H9 (cell line): Measurements from ENCODE around the gene PKNOX2. TPM values are rescaled to one million over a fixed set of nuclear protein-coding genes. Genes with fewer than 3 reads are reported as not detected.

ENCODE experiments used
- DNase-seq: peaks from one replicate; pipeline ENCODE4 v3.0.0-alpha.2; 2017
- H2AFZ ChIP-seq: one replicate; pipeline ENCODE4 v1.6.1; 2013; ENCODE audit warnings: mild to moderate bottlenecking, low read length, control low read depth, moderate library complexity
- H2AK5ac ChIP-seq: 2 replicates; pipeline ENCODE4 v1.6.1; 2013; ENCODE audit warnings: low read length, control low read depth, mixed read lengths; ENCODE audit not compliant: insufficient read length
- H2BK120ac ChIP-seq: one replicate; pipeline ENCODE4 v1.6.1; 2013; ENCODE audit warnings: low read depth, mild to moderate bottlenecking, low read length, control low read depth, inconsistent platforms; ENCODE audit not compliant: poor library complexity, severe bottlenecking
- H2BK12ac ChIP-seq: 2 replicates; pipeline ENCODE4 v1.6.1; 2013; ENCODE audit warnings: low read length, control low read depth, mixed read lengths, low read depth; ENCODE audit not compliant: insufficient read length
- H2BK15ac ChIP-seq: 2 replicates; pipeline ENCODE4 v1.6.1; 2013; ENCODE audit warnings: low read depth, low read length, control low read depth
- H2BK20ac ChIP-seq: one replicate; pipeline ENCODE4 v1.6.1; 2013; ENCODE audit warnings: low read depth, mild to moderate bottlenecking, low read length, control low read depth, inconsistent platforms; ENCODE audit not compliant: poor library complexity, severe bottlenecking
- H2BK5ac ChIP-seq: 2 replicates; pipeline ENCODE4 v1.6.1; 2013; ENCODE audit warnings: low read length, control low read depth, mixed read lengths; ENCODE audit not compliant: insufficient read length
- H3K14ac ChIP-seq: 2 replicates; pipeline ENCODE4 v1.6.1; 2013; ENCODE audit warnings: low read length, control low read depth; ENCODE audit not compliant: insufficient read depth
- H3K18ac ChIP-seq: 2 replicates; pipeline ENCODE4 v1.6.1; 2013; ENCODE audit warnings: low read depth, mild to moderate bottlenecking, mixed read lengths, low read length, control low read depth; ENCODE audit not compliant: insufficient read length
- H3K23ac ChIP-seq: 2 replicates; pipeline ENCODE4 v1.6.1; 2013; ENCODE audit warnings: low read length, control low read depth, mixed read lengths, low read depth; ENCODE audit not compliant: insufficient read length
- H3K23me2 ChIP-seq: 2 replicates; pipeline ENCODE4 v1.6.1; 2013; ENCODE audit warnings: low read depth, mild to moderate bottlenecking, mixed read lengths, low read length, control low read depth; ENCODE audit not compliant: insufficient read length, poor library complexity, severe bottlenecking
- H3K27ac ChIP-seq: 2 replicates; pipeline ENCODE4 v1.5.1; 2013; ENCODE audit warnings: low read length, control low read depth, mixed read lengths, low read depth; ENCODE audit not compliant: insufficient read length
- H3K27me3 ChIP-seq: 2 replicates; pipeline ENCODE4 v1.6.1; 2013; ENCODE audit warnings: low read length, control low read depth, inconsistent platforms; ENCODE audit not compliant: insufficient read depth
- H3K4ac ChIP-seq: 2 replicates; pipeline ENCODE4 v1.6.1; 2013; ENCODE audit warnings: low read depth, mild to moderate bottlenecking, control low read depth, inconsistent platforms, low read length, moderate library complexity
- H3K4me1 ChIP-seq: 2 replicates; pipeline ENCODE4 v1.6.1; 2013; ENCODE audit warnings: low read length, control low read depth, inconsistent platforms; ENCODE audit not compliant: insufficient read depth
- H3K4me2 ChIP-seq: 2 replicates; pipeline ENCODE4 v1.6.1; 2013; ENCODE audit warnings: low read length, control low read depth, mixed read lengths; ENCODE audit not compliant: insufficient read length, insufficient read depth
- H3K56ac ChIP-seq: 2 replicates; pipeline ENCODE4 v1.6.1; 2013; ENCODE audit warnings: low read depth, mild to moderate bottlenecking, mixed read lengths, low read length, control low read depth; ENCODE audit not compliant: insufficient read length
- H3K79me1 ChIP-seq: 2 replicates; pipeline ENCODE4 v1.6.1; 2013; ENCODE audit warnings: low read depth, mild to moderate bottlenecking, moderate library complexity, low read length, control low read depth, inconsistent platforms; ENCODE audit not compliant: insufficient read depth, poor library complexity, severe bottlenecking
- H3K79me2 ChIP-seq: 2 replicates; pipeline ENCODE4 v1.6.1; 2013; ENCODE audit warnings: low read length, control low read depth, inconsistent platforms; ENCODE audit not compliant: insufficient read depth
- H3K9ac ChIP-seq: 2 replicates; pipeline ENCODE4 v1.6.1; 2013; ENCODE audit warnings: low read length, control low read depth, mixed read lengths; ENCODE audit not compliant: insufficient read length; ENCODE audit errors: extremely low read depth
- H3K9me3 ChIP-seq: one replicate; pipeline ENCODE4 v1.6.1; 2013; ENCODE audit warnings: low read depth, low read length, inconsistent platforms; ENCODE audit not compliant: control insufficient read depth
- H3T11ph ChIP-seq: one replicate; pipeline ENCODE4 v1.6.1; 2013; ENCODE audit warnings: mild to moderate bottlenecking, low read length, control low read depth, inconsistent platforms
- H4K20me1 ChIP-seq: one replicate; pipeline ENCODE4 v1.6.1; 2013; ENCODE audit not compliant: control insufficient read depth, insufficient read length, insufficient read depth
- H4K5ac ChIP-seq: 2 replicates; pipeline ENCODE4 v1.6.1; 2013; ENCODE audit warnings: low read depth, mild to moderate bottlenecking, mixed read lengths, low read length, control low read depth; ENCODE audit not compliant: insufficient read length
- H4K8ac ChIP-seq: replicated peaks from 2 replicates; pipeline ENCODE4 v1.6.1; 2013; ENCODE audit warnings: low read length, control low read depth, mixed read lengths, low read depth; ENCODE audit not compliant: insufficient read length
- H4K91ac ChIP-seq: 2 replicates; pipeline ENCODE4 v1.6.1; 2013; ENCODE audit warnings: low read depth, mild to moderate bottlenecking, moderate library complexity, mixed read lengths, low read length, control low read depth; ENCODE audit not compliant: insufficient read length
- H3K27ac Mint-ChIP-seq, 3 experiments: 2 replicates in 2 of 3; 3 replicates in 1 of 3; pipeline ENCODE4 v1.8.0; 2020 to 2021; ENCODE audit warnings: mixed read lengths in 3 of 3, mild to moderate bottlenecking in 1 of 3, moderate library complexity in 1 of 3
- H3K27me3 Mint-ChIP-seq: 2 replicates; pipeline ENCODE4 v1.8.0; 2021; ENCODE audit warnings: low read depth, mild to moderate bottlenecking, moderate library complexity, mixed read lengths
- H3K36me3 Mint-ChIP-seq, 3 experiments: 2 replicates in 2 of 3; 3 replicates in 1 of 3; pipeline ENCODE4 v1.8.0; 2020 to 2021; ENCODE audit warnings: low read depth in 3 of 3, mixed read lengths in 3 of 3; ENCODE audit not compliant: insufficient read depth in 1 of 3
- H3K4me1 Mint-ChIP-seq, 2 experiments: 2 replicates each; pipeline ENCODE4 v1.8.0; 2020; ENCODE audit warnings: mixed read lengths in 2 of 2
- H3K4me3 Mint-ChIP-seq, 2 experiments: 2 replicates in 1 of 2; 3 replicates in 1 of 2; pipeline ENCODE4 v1.8.0; 2020 to 2021; ENCODE audit warnings: mild to moderate bottlenecking in 2 of 2, mixed read lengths in 2 of 2, moderate library complexity in 1 of 2
- H3K9me3 Mint-ChIP-seq, 2 experiments: 2 replicates in 1 of 2; 3 replicates in 1 of 2; pipeline ENCODE4 v1.8.0; 2020; ENCODE audit warnings: mild to moderate bottlenecking in 2 of 2, mixed read lengths in 2 of 2, moderate library complexity in 1 of 2
- whole genome bisulfite sequencing: extraction: QIAGEN DNeasy Blood & Tissue Kit; methylation state at CpG from one replicate; pipeline ENCODE4 v1.1.7; 2013; ENCODE audit warnings: missing lambda C conversion rate, low lambda C conversion rate, mixed read lengths; ENCODE audit not compliant: insufficient read length; ENCODE audit errors: extremely low coverage; 5-methylcytosine and 5-hydroxymethylcytosine counted together
- total RNA-seq: library from RNA; stranded (reverse); gene quantifications from 2 replicates; pipeline ENCODE4 v1.2.1, GENCODE V29; 2021
- TF ChIP-seq, protein P1 (sequence below): fragments of 200-600 bp; sonication (generic); conservative IDR thresholded peaks from 3 replicates; pipeline ENCODE4 v1.8.0; 2021; ENCODE audit warnings: antibody characterized with exemption, mild to moderate bottlenecking

The PKNOX2 gene
- total RNA-seq, 1 experiment from 2014 or later, result 1.3 TPM

DNA sequence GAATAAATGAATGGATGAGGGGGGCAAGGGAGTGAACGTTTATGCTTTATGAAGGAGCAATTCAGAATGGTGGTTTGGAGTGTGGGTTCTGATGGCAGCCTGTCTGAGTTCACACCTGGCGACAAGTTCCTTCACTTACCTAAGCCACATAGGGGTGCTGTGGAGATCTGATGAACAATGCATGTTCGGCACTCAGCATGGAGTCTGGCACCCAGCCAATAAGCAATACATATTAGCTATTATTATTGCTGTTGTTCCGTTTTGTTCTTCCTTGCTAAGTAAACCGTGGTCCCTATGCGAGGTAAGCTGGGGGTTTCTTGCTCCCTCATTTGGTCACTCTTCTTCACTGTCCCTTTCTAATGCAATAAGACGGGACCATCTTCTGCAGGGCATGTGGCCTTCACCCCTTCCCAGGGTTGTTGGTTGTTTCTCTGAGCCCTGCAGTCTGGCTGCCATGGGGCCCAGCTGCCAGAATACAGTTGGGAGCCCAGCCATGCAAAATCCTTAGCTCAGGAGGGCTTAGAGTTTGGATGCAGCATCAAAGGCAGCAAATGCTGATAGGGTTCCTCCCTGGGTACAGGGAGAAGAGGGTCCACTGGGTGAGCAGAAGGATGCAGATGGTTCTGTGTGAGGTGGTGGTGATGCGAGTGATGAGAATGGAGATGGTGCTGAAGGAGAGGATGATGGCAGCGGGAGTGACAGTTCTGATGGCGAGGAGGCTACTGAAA is 6.4 kb upstream of the PKNOX2 start:
- Histone ChIP-seq H3K4ac (no peak overlapping the region), H3K14ac (no peak overlapping the region), H2AK5ac (no peak overlapping the region), H2BK20ac (no peak overlapping the region), H3K27ac (no peak overlapping the region), H4K8ac (no peak overlapping the region), H3K23ac (no peak overlapping the region), H3K27me3 (no peaks in the 10 kb centered on the region), H3K9me3 (no peaks in the 10 kb centered on the region), H4K91ac (no peak overlapping the region), H3K79me2 (no peaks in the 10 kb centered on the region), H3K56ac (no peak overlapping the region), H2BK15ac (no peak overlapping the region), H3K23me2 (no peaks in the 10 kb centered on the region), H3K9ac (no peak overlapping the region), H2AFZ (no peak overlapping the region), H2BK5ac (no peak overlapping the region), H3K79me1 (no peaks in the 10 kb centered on the region), H3K4me2 (no peak overlapping the region), H3K18ac (no peak overlapping the region), H2BK12ac (no peak overlapping the region), H3T11ph (no peak overlapping the region), H4K5ac (no peak overlapping the region), H2BK120ac (no peak overlapping the region), H4K20me1 (no peaks in the 10 kb centered on the region), H3K4me1 (peaks cover 3% of the 10 kb centered on the region; the same call in 1 of the 2 replicates)
- WGBS, result 100% methylated on average over 1 of the region's 10 CpGs
- no peak overlapping the region for H3K27ac Mint-ChIP-seq
- H3K9me3 Mint-ChIP-seq, result peaks cover 0 to 9% of the 10 kb centered on the region in 2 experiments; a peak in 3 of 5 replicates
- H3K36me3 Mint-ChIP-seq, result no peaks in the 10 kb centered on the region; a peak in 2 of 7 replicates
- H3K27me3 Mint-ChIP-seq, result peaks cover 30% of the 10 kb centered on the region
- H3K4me3 Mint-ChIP-seq, result no peak overlapping the region; a peak in 1 of 5 replicates
- H3K4me1 Mint-ChIP-seq, result peaks cover 19 to 28% of the 10 kb centered on the region in 2 experiments
- TF ChIP-seq, protein P1, sequence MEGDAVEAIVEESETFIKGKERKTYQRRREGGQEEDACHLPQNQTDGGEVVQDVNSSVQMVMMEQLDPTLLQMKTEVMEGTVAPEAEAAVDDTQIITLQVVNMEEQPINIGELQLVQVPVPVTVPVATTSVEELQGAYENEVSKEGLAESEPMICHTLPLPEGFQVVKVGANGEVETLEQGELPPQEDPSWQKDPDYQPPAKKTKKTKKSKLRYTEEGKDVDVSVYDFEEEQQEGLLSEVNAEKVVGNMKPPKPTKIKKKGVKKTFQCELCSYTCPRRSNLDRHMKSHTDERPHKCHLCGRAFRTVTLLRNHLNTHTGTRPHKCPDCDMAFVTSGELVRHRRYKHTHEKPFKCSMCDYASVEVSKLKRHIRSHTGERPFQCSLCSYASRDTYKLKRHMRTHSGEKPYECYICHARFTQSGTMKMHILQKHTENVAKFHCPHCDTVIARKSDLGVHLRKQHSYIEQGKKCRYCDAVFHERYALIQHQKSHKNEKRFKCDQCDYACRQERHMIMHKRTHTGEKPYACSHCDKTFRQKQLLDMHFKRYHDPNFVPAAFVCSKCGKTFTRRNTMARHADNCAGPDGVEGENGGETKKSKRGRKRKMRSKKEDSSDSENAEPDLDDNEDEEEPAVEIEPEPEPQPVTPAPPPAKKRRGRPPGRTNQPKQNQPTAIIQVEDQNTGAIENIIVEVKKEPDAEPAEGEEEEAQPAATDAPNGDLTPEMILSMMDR, result no peak
- no peak for DNase-seq
